Vagina (tissue), 2 donors: ENCODE results near the gene CRIP2. TPM values are rescaled to one million over a fixed set of nuclear protein-coding genes. Genes with fewer than 3 reads are reported as not detected.

Experiments
- DNase-seq, 2 donors: peaks; one replicate each; pipeline ENCODE4 v3.0.0-alpha.2; 2017; ENCODE audit errors: extremely low spot score in 2 of 2
- H3K27ac ChIP-seq: fragments of 200-600 bp; sonication (generic); one replicate; pipeline ENCODE4 v1.5.1; 2019
- H3K27me3 ChIP-seq: fragments of 200-600 bp; sonication (generic); one replicate; pipeline ENCODE4 v1.5.1; 2019
- H3K36me3 ChIP-seq, 2 donors: fragments of 200-600 bp; sonication (generic); one replicate each; pipeline ENCODE4 v1.5.1; 2017 to 2019
- H3K4me1 ChIP-seq: fragments of 200-600 bp; sonication (generic); one replicate; pipeline ENCODE4 v1.5.1; 2019
- H3K4me3 ChIP-seq, 2 donors: fragments of 200-600 bp; sonication (generic); 1 replicate in 1 of 2; 2 replicates in 1 of 2; pipeline ENCODE4 v1.5.1; 2016 to 2019
- H3K9me3 ChIP-seq: fragments of 200-600 bp; sonication (generic); one replicate; pipeline ENCODE4 v1.5.1; 2019
- CTCF ChIP-seq, 3 experiments: fragments of 450-650 bp in 2 of 3; fragments of 200-600 bp in 1 of 3; sonication (generic) in 1 of 3; IDR thresholded peaks; one replicate each; pipeline ENCODE4 v1.5.1; 2017 to 2019; ENCODE audit warnings: antibody characterized with exemption in 3 of 3, mild to moderate bottlenecking in 2 of 3, moderate library complexity in 2 of 3
- POLR2A ChIP-seq, 2 donors: fragments of 450-650 bp; IDR thresholded peaks; one replicate each; pipeline ENCODE4 v1.6.1; 2017; ENCODE audit warnings: antibody characterized with exemption in 2 of 2, mild to moderate bottlenecking in 2 of 2, moderate library complexity in 2 of 2
- POLR2AphosphoS5 ChIP-seq, 2 donors: sonication (generic); formaldehyde crosslinking; IDR thresholded peaks; one replicate each; pipeline ENCODE4 v1.9.0; 2017; ENCODE audit warnings: antibody characterized with exemption in 2 of 2, mild to moderate bottlenecking in 2 of 2, low read depth in 1 of 2; ENCODE audit not compliant: insufficient read depth in 1 of 2
- intact Hi-C: fragments of 100-400 bp; cut with DNase I; formaldehyde crosslinking; loops from one replicate; pipeline ENCODE4 v1.15.1; 2023
- total RNA-seq: library from RNA; depleted of rRNA; stranded (reverse); fragments of >200 nt; gene quantifications from one replicate; pipeline ENCODE4 v1.2.3, GENCODE V29; 2016

The CRIP2 gene
- total RNA-seq, 1 donor from 2014 or later, result 126 TPM

- peak in 1 of 2 donors; percentile 82 for DNase-seq
- no peaks in the 10 kb centered on the region for H3K27me3 ChIP-seq
- H3K9me3 ChIP-seq, result no peaks in the 10 kb centered on the region
- H3K36me3 ChIP-seq, result no peaks in the 10 kb centered on the region
- intact Hi-C loops, result no loop called here
- TF ChIP-seq POLR2A (IDR thresholded peaks at IDR 0.05) (no peak), CTCF (IDR thresholded peaks at IDR 0.05) (no peak), POLR2AphosphoS5 (IDR thresholded peaks at IDR 0.05; ENCODE audit: insufficient read depth in 1 of 2, low read depth in 1 of 2) (no peak)
- no peak overlapping the region for H3K4me3 ChIP-seq
- no peak overlapping the region for H3K27ac ChIP-seq
- no peaks in the 10 kb centered on the region for H3K4me1 ChIP-seq
These were observed 25.6 kb downstream of the CRIP2 start for GRCh38 chr14:105500036-105500725.

GRCh38 chr14:105500726-105501101, 26.1 kb downstream of the CRIP2 start:
- intact Hi-C loops, result no loop called here
- Histone ChIP-seq H3K36me3 (no peaks in the 10 kb centered on the region), H3K27me3 (no peaks in the 10 kb centered on the region), H3K27ac (no peak overlapping the region), H3K9me3 (no peaks in the 10 kb centered on the region), H3K4me3 (no peak overlapping the region), H3K4me1 (no peaks in the 10 kb centered on the region)
- DNase-seq, result no peak
- no peak for TF ChIP-seq POLR2AphosphoS5 (IDR thresholded peaks at IDR 0.05; ENCODE audit: insufficient read depth in 1 of 2, low read depth in 1 of 2)
- no peak for TF ChIP-seq CTCF (IDR thresholded peaks at IDR 0.05)
- no peak for TF ChIP-seq POLR2A (IDR thresholded peaks at IDR 0.05)

GRCh38 chr14:105501504-105502291, 27.1 kb downstream of the CRIP2 start:
- H3K4me1 ChIP-seq, result no peaks in the 10 kb centered on the region
- no peak for DNase-seq
- no peak overlapping the region for H3K27ac ChIP-seq
- no peak overlapping the region for H3K4me3 ChIP-seq
- no peaks in the 10 kb centered on the region for H3K36me3 ChIP-seq
- H3K27me3 ChIP-seq, result no peaks in the 10 kb centered on the region
- H3K9me3 ChIP-seq, result no peaks in the 10 kb centered on the region
- intact Hi-C loops, result no loop called here
- TF ChIP-seq POLR2AphosphoS5 (IDR thresholded peaks at IDR 0.05; ENCODE audit: insufficient read depth in 1 of 2, low read depth in 1 of 2) (no peak), CTCF (IDR thresholded peaks at IDR 0.05) (no peak), POLR2A (IDR thresholded peaks at IDR 0.05) (no peak)

GRCh38 chr14:105502446-105503295, 28.1 kb downstream of the CRIP2 start:
- no peaks in the 10 kb centered on the region for H3K9me3 ChIP-seq
- no peak overlapping the region for H3K27ac ChIP-seq
- intact Hi-C loops, result no loop called here
- no peak overlapping the region for H3K4me3 ChIP-seq
- H3K27me3 ChIP-seq, result no peaks in the 10 kb centered on the region
- no peak for TF ChIP-seq POLR2AphosphoS5 (IDR thresholded peaks at IDR 0.05; ENCODE audit: insufficient read depth in 1 of 2, low read depth in 1 of 2)
- no peak for TF ChIP-seq POLR2A (IDR thresholded peaks at IDR 0.05)
- TF ChIP-seq CTCF (IDR thresholded peaks at IDR 0.05), result no peak
- no peak for DNase-seq
- no peaks in the 10 kb centered on the region for H3K36me3 ChIP-seq
- no peaks in the 10 kb centered on the region for H3K4me1 ChIP-seq
